ENCODE results near the gene MESP1.

GRCh38 chr15:89755701-89756100 is 4.7 kb upstream of the MESP1 start:
- no peak for TF ChIP-seq CTCF (IDR thresholded peaks at IDR 0.05)
- TF ChIP-seq POLR2AphosphoS5 (IDR thresholded peaks at IDR 0.05): no peak
